Measurements from ENCODE around the gene MLLT3. TPM values are rescaled to one million over a fixed set of nuclear protein-coding genes. Genes with fewer than 3 reads are reported as not detected.

MLLT3 gene
- total and polyA plus RNA-seq, 8 donors, result 6.5 to 48.7 (median 24.4) TPM

DNA sequence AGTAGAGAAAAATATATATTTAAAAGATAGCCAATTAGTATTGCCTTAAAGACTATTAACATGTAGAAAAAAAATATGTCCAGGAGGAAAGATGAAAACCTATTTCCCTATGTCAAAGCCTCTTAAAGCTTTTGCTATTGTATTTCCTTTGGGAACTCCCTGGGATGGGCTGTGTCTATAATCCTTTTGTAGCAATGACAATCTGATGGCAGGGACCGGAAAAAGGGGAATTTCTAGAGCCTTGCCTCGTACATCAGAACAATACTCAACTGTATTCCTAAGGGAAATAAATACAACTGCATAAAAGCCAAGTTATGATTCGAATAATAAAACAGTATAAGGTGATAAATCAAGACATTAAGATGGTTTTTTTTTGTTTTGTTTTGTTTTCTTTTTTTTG lies 257.3 kb downstream of the MLLT3 start:
- Histone ChIP-seq H3K36me3 (peaks cover 0 to 34% (median 28%) of the 10 kb centered on the region in 4 donors), H3K27ac (no peak overlapping the region), H3K4me1 (peaks cover 0 to 13% (median 6%) of the 10 kb centered on the region in 4 donors), H3K9me3 (no peaks in the 10 kb centered on the region), H3K27me3 (no peaks in the 10 kb centered on the region), H3K4me3 (no peak overlapping the region)
- intact Hi-C loops (cut with DNase I; ENCODE audit: low total_unique reads), result no loop called here
- no peak for DNase-seq
- 74 to 88% (median 85%) methylated on average over 3 of the region's 3 CpGs for WGBS, 5 donors
- TF ChIP-seq EP300 (IDR thresholded peaks at IDR 0.05) (no peak), POLR2A (IDR thresholded peaks at IDR 0.05) (no peak), POLR2AphosphoS5 (IDR thresholded peaks at IDR 0.05) (no peak)
- TF ChIP-seq, protein P1, sequence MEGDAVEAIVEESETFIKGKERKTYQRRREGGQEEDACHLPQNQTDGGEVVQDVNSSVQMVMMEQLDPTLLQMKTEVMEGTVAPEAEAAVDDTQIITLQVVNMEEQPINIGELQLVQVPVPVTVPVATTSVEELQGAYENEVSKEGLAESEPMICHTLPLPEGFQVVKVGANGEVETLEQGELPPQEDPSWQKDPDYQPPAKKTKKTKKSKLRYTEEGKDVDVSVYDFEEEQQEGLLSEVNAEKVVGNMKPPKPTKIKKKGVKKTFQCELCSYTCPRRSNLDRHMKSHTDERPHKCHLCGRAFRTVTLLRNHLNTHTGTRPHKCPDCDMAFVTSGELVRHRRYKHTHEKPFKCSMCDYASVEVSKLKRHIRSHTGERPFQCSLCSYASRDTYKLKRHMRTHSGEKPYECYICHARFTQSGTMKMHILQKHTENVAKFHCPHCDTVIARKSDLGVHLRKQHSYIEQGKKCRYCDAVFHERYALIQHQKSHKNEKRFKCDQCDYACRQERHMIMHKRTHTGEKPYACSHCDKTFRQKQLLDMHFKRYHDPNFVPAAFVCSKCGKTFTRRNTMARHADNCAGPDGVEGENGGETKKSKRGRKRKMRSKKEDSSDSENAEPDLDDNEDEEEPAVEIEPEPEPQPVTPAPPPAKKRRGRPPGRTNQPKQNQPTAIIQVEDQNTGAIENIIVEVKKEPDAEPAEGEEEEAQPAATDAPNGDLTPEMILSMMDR (IDR thresholded peaks at IDR 0.05), result no peak

DNA sequence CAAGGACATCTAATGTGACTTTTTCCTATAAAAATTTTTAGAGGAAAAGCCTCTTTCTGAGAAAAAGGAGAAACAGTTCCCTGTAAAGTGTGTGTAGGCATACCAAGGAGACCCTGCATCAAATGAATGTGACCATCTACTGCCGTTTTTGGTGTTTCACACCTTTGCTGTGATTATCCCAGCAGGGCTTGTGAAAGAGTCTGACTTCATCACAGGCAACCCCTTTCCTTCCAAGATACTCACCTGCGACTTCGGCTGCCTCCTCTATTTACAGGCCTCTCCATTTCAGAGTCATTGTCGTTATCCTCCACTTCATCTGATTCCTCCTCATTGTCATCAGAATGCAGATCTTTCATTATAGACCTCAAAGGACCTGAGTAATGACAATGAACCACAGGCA lies 259.1 kb downstream of the MLLT3 start:
- TF ChIP-seq, protein P1 (IDR thresholded peaks at IDR 0.05), result no peak
- TF ChIP-seq POLR2A (IDR thresholded peaks at IDR 0.05) (no peak), POLR2AphosphoS5 (IDR thresholded peaks at IDR 0.05) (no peak), EP300 (IDR thresholded peaks at IDR 0.05) (no peak)
- no peaks in the 10 kb centered on the region for H3K9me3 ChIP-seq
- 86 to 96% (median 87%) methylated on average over 4 of the region's 4 CpGs for WGBS, 5 donors
- H3K36me3 ChIP-seq, result peaks cover 0 to 40% (median 28%) of the 10 kb centered on the region in 4 donors
- no peak overlapping the region for H3K4me3 ChIP-seq
- peaks cover 0 to 17% (median 7%) of the 10 kb centered on the region in 4 donors for H3K4me1 ChIP-seq
- no peaks in the 10 kb centered on the region for H3K27me3 ChIP-seq
- no peak for DNase-seq
- intact Hi-C loops (cut with DNase I; ENCODE audit: low total_unique reads), result no loop called here
- H3K27ac ChIP-seq, result no peak overlapping the region

DNA sequence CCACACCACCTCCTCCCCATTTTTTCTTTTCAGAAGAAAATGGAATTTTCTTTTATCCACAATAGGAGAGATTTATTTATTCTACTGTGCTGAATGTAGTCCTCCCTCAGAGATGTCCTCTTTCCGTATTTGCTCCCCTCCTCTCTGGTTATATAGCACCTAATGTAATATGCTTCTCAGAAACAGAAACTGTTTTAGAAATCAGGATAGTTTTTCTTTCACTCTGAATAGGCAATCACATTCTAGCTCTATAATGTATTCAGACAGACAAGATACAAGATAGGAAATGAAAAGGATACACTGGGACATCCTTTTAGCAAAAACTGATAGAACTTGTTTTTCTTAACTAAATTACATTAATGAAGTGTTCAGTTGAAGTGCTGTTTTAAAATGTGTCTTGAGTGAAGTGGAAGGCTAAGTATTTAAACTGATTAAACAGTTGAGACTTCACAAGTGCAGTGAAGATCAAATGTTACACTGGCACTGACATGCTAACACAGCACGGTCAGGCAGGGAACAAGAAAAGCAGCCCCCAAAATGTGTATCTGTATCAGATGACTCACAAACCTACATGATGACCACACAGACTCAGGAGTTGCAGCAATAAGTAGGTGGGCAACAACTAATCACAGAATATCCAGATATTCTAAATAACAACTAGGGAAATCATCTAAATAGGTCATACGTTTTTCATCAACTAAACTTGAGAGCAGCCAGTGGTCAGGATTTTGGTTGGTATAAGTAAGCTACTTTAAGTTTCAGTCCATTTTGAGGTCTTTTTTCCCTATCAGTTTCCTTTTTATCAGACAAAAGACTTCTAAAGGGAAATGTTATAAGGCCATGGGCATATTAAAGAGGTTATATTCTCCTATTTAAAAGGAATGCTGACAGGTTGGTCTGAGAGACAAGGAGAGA lies 260.4 kb downstream of the MLLT3 start:
- H3K36me3 ChIP-seq, result peaks cover 0 to 40% (median 28%) of the 10 kb centered on the region in 4 donors
- H3K27me3 ChIP-seq, result no peaks in the 10 kb centered on the region
- TF ChIP-seq POLR2AphosphoS5 (IDR thresholded peaks at IDR 0.05) (no peak), EP300 (IDR thresholded peaks at IDR 0.05) (no peak), POLR2A (IDR thresholded peaks at IDR 0.05) (no peak)
- TF ChIP-seq, protein P1 (IDR thresholded peaks at IDR 0.05), result no peak
- no peak overlapping the region for H3K27ac ChIP-seq
- H3K9me3 ChIP-seq, result no peaks in the 10 kb centered on the region
- peaks cover 0 to 24% (median 12%) of the 10 kb centered on the region in 4 donors for H3K4me1 ChIP-seq
- intact Hi-C loops (cut with DNase I; ENCODE audit: low total_unique reads), result no loop called here
- 79 to 91% (median 86%) methylated on average over 3 of the region's 3 CpGs for WGBS, 5 donors
- DNase-seq, result no peak
- H3K4me3 ChIP-seq, result no peak overlapping the region

DNA sequence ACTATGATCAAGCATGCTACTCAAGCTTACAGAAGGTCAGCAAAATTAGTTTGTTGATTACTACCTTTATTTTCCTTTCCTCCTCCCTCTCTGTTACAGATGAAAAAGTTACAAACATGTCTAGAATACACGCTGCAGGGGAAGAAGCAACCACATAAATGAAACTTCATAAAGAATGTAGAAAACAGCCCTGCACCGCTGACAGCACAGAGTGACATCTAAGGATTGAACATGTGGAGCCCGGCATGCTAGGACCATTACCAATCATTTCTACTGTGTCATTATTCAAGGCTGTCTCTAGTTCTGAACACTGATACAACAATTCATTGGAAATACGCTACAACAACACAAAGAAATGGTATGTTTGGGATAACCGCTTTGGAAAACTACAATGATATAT lies 261.1 kb downstream of the MLLT3 start:
- DNase-seq, result no peak
- WGBS, 5 donors, result 90 to 96% (median 96%) methylated on average over 5 of the region's 5 CpGs
- no peaks in the 10 kb centered on the region for H3K27me3 ChIP-seq
- no peak overlapping the region for H3K4me3 ChIP-seq
- peaks cover 0 to 40% (median 28%) of the 10 kb centered on the region in 4 donors for H3K36me3 ChIP-seq
- intact Hi-C loops (cut with DNase I; ENCODE audit: low total_unique reads), result no loop called here
- H3K27ac ChIP-seq, result no peak overlapping the region
- peaks cover 0 to 31% (median 16%) of the 10 kb centered on the region in 4 donors for H3K4me1 ChIP-seq
- H3K9me3 ChIP-seq, result no peaks in the 10 kb centered on the region
- TF ChIP-seq POLR2AphosphoS5 (IDR thresholded peaks at IDR 0.05) (no peak), EP300 (IDR thresholded peaks at IDR 0.05) (no peak), POLR2A (IDR thresholded peaks at IDR 0.05) (no peak)
- TF ChIP-seq, protein P1 (IDR thresholded peaks at IDR 0.05), result no peak
